NCI-H345 (cell line): Measurements from ENCODE around the gene RPS4Y2.

Source experiments
- DNase-seq: peaks from one replicate; lab custom pipeline; 2025; lab: John Stamatoyannopoulos, UW

RPS4Y2 gene

GRCh38 chrY:20755808-20756207 lies at the start of gene RPS4Y2:
Gene RPS4Y2, plus strand, starts transcription at chrY:20756108. Its CDS starts 56 bp downstream, at chrY:20756164.
- no peak for DNase-seq

GRCh38 chrY:20714391-20714790 lies 41.5 kb upstream of the RPS4Y2 start:
- no peak for DNase-seq

- no peak for DNase-seq
Observed at GRCh38 chrY:20726184-20726907, 29.6 kb upstream of the RPS4Y2 start.

- no peak for DNase-seq
Observed at GRCh38 chrY:20735200-20735599, 20.7 kb upstream of the RPS4Y2 start.

- DNase-seq = no peak
Observed at GRCh38 chrY:20739806-20740205, 16.1 kb upstream of the RPS4Y2 start.

GRCh38 chrY:20740609-20741008 lies 15.3 kb upstream of the RPS4Y2 start:
- DNase-seq = no peak

GRCh38 chrY:20745060-20745459 lies 10.8 kb upstream of the RPS4Y2 start:
- DNase-seq = no peak

GRCh38 chrY:20746919-20747318 lies 9.0 kb upstream of the RPS4Y2 start:
- no peak for DNase-seq

GRCh38 chrY:20763869-20764268 lies 8.0 kb downstream of the RPS4Y2 start:
- no peak for DNase-seq

- no peak for DNase-seq
Observed at GRCh38 chrY:20765117-20765516, 9.2 kb downstream of the RPS4Y2 start.

GRCh38 chrY:20770755-20771154 lies 14.8 kb downstream of the RPS4Y2 start:
- no peak for DNase-seq

- no peak for DNase-seq
Observed at GRCh38 chrY:20776104-20776503, 20.2 kb downstream of the RPS4Y2 start.

GRCh38 chrY:20780104-20780654 lies 24.3 kb downstream of the RPS4Y2 start:
- no peak for DNase-seq

- no peak for DNase-seq
Observed at GRCh38 chrY:20780776-20781175, 24.9 kb downstream of the RPS4Y2 start.

GRCh38 chrY:20781408-20781807 lies 25.5 kb downstream of the RPS4Y2 start:
- no peak for DNase-seq

GRCh38 chrY:20784965-20785364 lies 29.1 kb downstream of the RPS4Y2 start:
- no peak for DNase-seq

- DNase-seq = no peak
Observed at GRCh38 chrY:20787076-20787475, 31.2 kb downstream of the RPS4Y2 start.

GRCh38 chrY:20798351-20799049 lies 42.6 kb downstream of the RPS4Y2 start:
- DNase-seq = no peak

- DNase-seq = no peak
Observed at GRCh38 chrY:20802659-20803058, 46.8 kb downstream of the RPS4Y2 start.

GRCh38 chrY:20806243-20806642 lies 50.3 kb downstream of the RPS4Y2 start:
- DNase-seq = no peak

- no peak for DNase-seq
Observed at GRCh38 chrY:20813459-20813858, 57.6 kb downstream of the RPS4Y2 start.

- DNase-seq = no peak
Observed at GRCh38 chrY:20814794-20815193, 58.9 kb downstream of the RPS4Y2 start.

GRCh38 chrY:20817067-20817466 lies 61.2 kb downstream of the RPS4Y2 start:
- no peak for DNase-seq
